Adipocyte (in vitro differentiated cells): ENCODE results near the gene SYNGR3.
"Not testable (repeated sequence)": the region's sequence is repeated elsewhere in the genome, so short reads cannot be mapped to it uniquely, and the experiment has no call there.

Experiments
- DNase-seq: peaks from one replicate; pipeline ENCODE4 v3.0.0-alpha.2; 2015; ENCODE audit warnings: low read depth
- H3K27me3 ChIP-seq: replicated peaks from 2 replicates; pipeline ENCODE4 v1.7.0; 2013; ENCODE audit warnings: mild to moderate bottlenecking, low read length, moderate library complexity; ENCODE audit not compliant: control insufficient read depth, insufficient read depth
- H3K36me3 ChIP-seq: 2 replicates; pipeline ENCODE4 v1.7.0; 2013; ENCODE audit warnings: low read length, mild to moderate bottlenecking, moderate library complexity; ENCODE audit not compliant: control insufficient read depth, insufficient read depth, severe bottlenecking
- H3K4me1 ChIP-seq: 2 replicates; pipeline ENCODE4 v1.7.0; 2013; ENCODE audit warnings: mild to moderate bottlenecking, low read length, moderate library complexity; ENCODE audit not compliant: control insufficient read depth, insufficient read depth
- H3K4me3 ChIP-seq: 2 replicates; pipeline ENCODE4 v1.7.0; 2013; ENCODE audit warnings: mild to moderate bottlenecking, low read length, moderate library complexity
- H3K9ac ChIP-seq: 2 replicates; pipeline ENCODE4 v1.7.0; 2013; ENCODE audit warnings: mild to moderate bottlenecking, low read length, moderate library complexity
- H3K9me3 ChIP-seq: 2 replicates; pipeline ENCODE4 v1.7.0; 2013; ENCODE audit warnings: mild to moderate bottlenecking, low read length, moderate library complexity; ENCODE audit not compliant: control insufficient read depth

Gene SYNGR3

GRCh38 chr16:1962161-1963153, 27.3 kb upstream of the SYNGR3 start:
- Histone ChIP-seq H3K9ac (peak overlapping the region; percentile 99), H3K36me3 (peaks cover 31% of the 10 kb centered on the region), H3K4me3 (peak overlapping the region; percentile 90), H3K4me1 (peaks cover 36% of the 10 kb centered on the region)
- not testable (repeated sequence) for H3K27me3 ChIP-seq, DNase-seq, H3K9me3 ChIP-seq

GRCh38 chr16:1963806-1964505, 25.8 kb upstream of the SYNGR3 start:
- Histone ChIP-seq H3K27me3 (no peaks in the 10 kb centered on the region), H3K4me3 (peak overlapping the region; percentile 90), H3K9ac (peak overlapping the region; percentile 99), H3K4me1 (peaks cover 34% of the 10 kb centered on the region), H3K36me3 (peaks cover 31% of the 10 kb centered on the region), H3K9me3 (no peaks in the 10 kb centered on the region)
- DNase-seq = peak; percentile 71

GRCh38 chr16:1964506-1965395, 25.0 kb upstream of the SYNGR3 start, which contains the start of gene RPS2:
Gene RPS2, minus strand, starts transcription at chr16:1964826. Its CDS starts 201 bp downstream, at chr16:1964625.
- H3K9me3 ChIP-seq = no peaks in the 10 kb centered on the region

GRCh38 chr16:1965396-1966001, 24.3 kb upstream of the SYNGR3 start:
- peak overlapping the region; percentile 99 for H3K9ac ChIP-seq
- H3K36me3 ChIP-seq = peaks cover 31% of the 10 kb centered on the region
- no peaks in the 10 kb centered on the region for H3K27me3 ChIP-seq
- H3K4me3 ChIP-seq = peak overlapping the region; percentile 90
- H3K9me3 ChIP-seq = no peaks in the 10 kb centered on the region
- H3K4me1 ChIP-seq = peaks cover 26% of the 10 kb centered on the region
- no peak for DNase-seq

More at GRCh38 chr16:1964506-1965395, 25.0 kb upstream of the SYNGR3 start, which contains the start of gene RPS2:
- H3K4me3 ChIP-seq = peak within 1 kb of the TSS; percentile 90
- peak within 1 kb of the TSS; percentile 99 for H3K9ac ChIP-seq
- no peaks in the 10 kb centered on the region for H3K27me3 ChIP-seq
- DNase-seq = peak; percentile 99
- peaks cover 31% of the 10 kb centered on the region for H3K36me3 ChIP-seq
- peaks cover 31% of the 10 kb centered on the region for H3K4me1 ChIP-seq

- no peak for DNase-seq
- H3K4me3 ChIP-seq = peak within 1 kb of the TSS; percentile 90
- H3K36me3 ChIP-seq = peaks cover 25% of the 10 kb centered on the region
- peak within 1 kb of the TSS; percentile 99 for H3K9ac ChIP-seq
- H3K27me3 ChIP-seq = no peaks in the 10 kb centered on the region
- H3K9me3 ChIP-seq = no peaks in the 10 kb centered on the region
- peaks cover 31% of the 10 kb centered on the region for H3K4me1 ChIP-seq
These were observed 23.3 kb upstream of the SYNGR3 start, which contains the start of gene RNF151 for GRCh38 chr16:1966460-1966859. Gene RNF151, plus strand, starts transcription at chr16:1966856. Its CDS starts 26 bp downstream, at chr16:1966882.

- Histone ChIP-seq H3K36me3 (peaks cover 7% of the 10 kb centered on the region), H3K9ac (no peak overlapping the region), H3K4me3 (no peak overlapping the region), H3K27me3 (no peaks in the 10 kb centered on the region), H3K4me1 (peaks cover 24% of the 10 kb centered on the region), H3K9me3 (no peaks in the 10 kb centered on the region)
- DNase-seq = no peak
These were observed 21.4 kb upstream of the SYNGR3 start for GRCh38 chr16:1968146-1968953.

GRCh38 chr16:1971796-1972489, 17.8 kb upstream of the SYNGR3 start, which contains the start of gene TBL3:
Gene TBL3, plus strand, starts transcription at chr16:1972053. Its CDS starts 112 bp downstream, at chr16:1972165.
- peak within 1 kb of the TSS; percentile 92 for H3K9ac ChIP-seq
- DNase-seq = peak; percentile 96
- no peaks in the 10 kb centered on the region for H3K9me3 ChIP-seq
- H3K36me3 ChIP-seq = peaks cover 27% of the 10 kb centered on the region
- H3K27me3 ChIP-seq = no peaks in the 10 kb centered on the region
- peaks cover 12% of the 10 kb centered on the region for H3K4me1 ChIP-seq
- peak within 1 kb of the TSS; percentile 95 for H3K4me3 ChIP-seq

GRCh38 chr16:1972490-1972877, 17.3 kb upstream of the SYNGR3 start:
- DNase-seq = peak; percentile 52
- Histone ChIP-seq H3K4me1 (peaks cover 12% of the 10 kb centered on the region), H3K36me3 (peaks cover 31% of the 10 kb centered on the region), H3K9me3 (no peaks in the 10 kb centered on the region), H3K27me3 (no peaks in the 10 kb centered on the region), H3K9ac (peak overlapping the region; percentile 92), H3K4me3 (peak overlapping the region; percentile 95)

GRCh38 chr16:1973461-1974156, 16.2 kb upstream of the SYNGR3 start:
- Histone ChIP-seq H3K36me3 (peaks cover 42% of the 10 kb centered on the region), H3K4me3 (no peak overlapping the region), H3K4me1 (peaks cover 12% of the 10 kb centered on the region), H3K9ac (no peak overlapping the region), H3K27me3 (no peaks in the 10 kb centered on the region), H3K9me3 (no peaks in the 10 kb centered on the region)
- DNase-seq = no peak
